ENCODE measurements around the gene ADGRB3.
A peak's percentile ranks its signal among the peaks of the same experiment; 100 is the strongest.

Gene ADGRB3

DNA sequence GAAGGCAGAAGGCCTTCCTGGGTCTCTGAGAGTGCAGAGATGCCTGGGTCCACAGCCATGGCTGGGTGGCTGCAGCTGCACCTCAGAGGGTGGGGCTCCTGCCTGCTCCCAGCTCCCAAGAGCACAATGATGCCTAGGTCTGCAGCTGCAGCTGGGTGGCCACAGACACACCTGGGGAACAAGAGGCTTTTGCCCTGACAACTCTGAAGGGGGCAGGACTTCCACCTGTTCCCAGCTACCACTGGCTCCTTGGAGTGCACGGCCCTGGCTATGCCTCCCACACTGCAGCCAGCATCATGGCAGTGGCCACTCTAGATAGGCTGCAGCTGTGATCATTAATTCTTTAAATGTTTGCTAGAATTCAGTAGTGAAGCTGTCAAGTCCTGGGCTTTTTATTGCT, 511.3 kb downstream of the ADGRB3 start:
- DNase-seq: no peak

DNA sequence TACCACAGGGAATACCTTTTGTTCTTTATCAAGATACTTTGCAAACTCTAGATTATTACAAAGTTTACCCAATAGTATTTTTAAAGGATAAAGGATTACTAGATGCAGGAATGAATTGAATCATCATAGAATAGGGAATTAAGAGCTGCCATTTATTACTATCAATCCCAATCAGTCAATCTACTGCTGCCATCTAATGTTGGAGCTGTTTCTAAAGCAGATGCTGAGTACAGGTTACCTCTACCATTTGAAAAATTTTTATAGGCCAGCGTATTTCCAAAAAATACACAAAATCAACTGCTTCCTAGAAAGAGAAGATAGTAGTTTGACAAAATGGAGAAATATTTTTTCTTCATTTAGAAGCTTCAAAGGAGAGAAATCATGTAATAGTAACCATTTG, 520.4 kb downstream of the ADGRB3 start:
- DNase-seq: no peak

DNA sequence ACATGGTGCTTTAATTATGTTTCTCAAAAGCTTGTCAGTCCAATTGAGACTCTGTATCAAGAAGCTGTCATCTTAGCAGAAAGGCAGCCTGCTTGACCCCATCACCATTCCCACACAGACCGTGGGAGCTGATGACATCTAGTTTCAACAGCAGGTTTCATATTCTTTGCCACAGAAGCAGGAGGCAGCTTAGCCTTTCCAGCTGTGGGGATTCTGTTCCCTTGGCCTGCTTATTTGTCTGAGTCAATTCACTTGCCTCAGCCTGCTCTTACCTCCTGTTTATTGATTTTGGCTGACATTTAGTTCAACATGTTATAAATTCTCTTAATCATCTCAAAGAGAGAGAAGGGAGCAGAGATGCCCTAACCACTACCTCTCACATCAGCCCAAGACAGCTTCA, 527.7 kb downstream of the ADGRB3 start:
- DNase-seq: no peak

DNA sequence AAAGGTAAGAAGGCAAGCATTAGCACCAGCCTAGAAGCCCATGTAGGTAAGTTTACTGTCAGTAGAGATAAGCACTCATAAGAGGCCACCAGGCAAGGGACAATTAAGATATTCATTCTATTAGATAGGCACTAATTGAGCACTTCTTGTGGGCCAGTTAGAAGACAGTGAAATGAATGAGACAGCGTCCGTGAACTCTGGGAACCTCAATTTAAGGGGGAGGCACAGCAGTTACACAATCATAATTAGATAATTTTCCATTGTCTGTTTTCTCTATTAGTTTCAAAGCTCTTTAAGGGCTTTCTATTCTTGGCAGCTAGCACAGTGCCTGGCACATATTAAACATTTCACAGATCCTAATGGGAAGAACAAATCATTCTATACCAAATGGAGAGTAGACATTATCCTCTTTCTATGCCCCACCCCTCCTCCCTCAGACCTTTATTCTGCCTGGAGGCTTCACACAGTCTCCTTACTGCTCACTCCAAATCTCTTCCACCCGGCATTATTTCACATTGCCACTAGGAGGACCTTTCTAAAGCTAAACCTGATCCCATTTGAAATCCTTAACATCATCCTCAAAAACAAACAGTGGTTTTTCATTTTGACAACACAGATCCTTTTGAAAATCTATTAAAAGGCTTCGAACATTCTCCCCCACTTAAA, 529.6 kb downstream of the ADGRB3 start:
- DNase-seq: no peak

DNA sequence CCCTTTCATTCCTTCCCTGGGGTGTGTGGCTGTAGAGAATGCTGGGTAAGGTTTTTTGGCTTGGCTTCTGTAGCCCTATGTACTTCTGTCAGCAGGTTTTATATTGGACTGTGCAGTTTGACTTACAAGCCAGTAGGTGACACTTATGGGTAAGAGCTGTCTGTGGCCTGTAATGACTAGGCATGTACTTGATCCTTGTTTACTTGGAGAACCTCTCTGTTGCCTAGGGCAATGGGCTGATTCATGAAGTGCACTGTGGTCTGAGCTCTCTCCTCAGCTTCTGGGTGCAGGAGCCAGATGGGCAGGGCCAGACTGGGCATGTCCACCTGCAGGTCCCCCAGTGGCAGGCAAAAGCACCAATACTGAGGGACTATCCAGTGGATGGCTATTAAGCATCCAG, 544.6 kb downstream of the ADGRB3 start:
- no peak for DNase-seq

DNA sequence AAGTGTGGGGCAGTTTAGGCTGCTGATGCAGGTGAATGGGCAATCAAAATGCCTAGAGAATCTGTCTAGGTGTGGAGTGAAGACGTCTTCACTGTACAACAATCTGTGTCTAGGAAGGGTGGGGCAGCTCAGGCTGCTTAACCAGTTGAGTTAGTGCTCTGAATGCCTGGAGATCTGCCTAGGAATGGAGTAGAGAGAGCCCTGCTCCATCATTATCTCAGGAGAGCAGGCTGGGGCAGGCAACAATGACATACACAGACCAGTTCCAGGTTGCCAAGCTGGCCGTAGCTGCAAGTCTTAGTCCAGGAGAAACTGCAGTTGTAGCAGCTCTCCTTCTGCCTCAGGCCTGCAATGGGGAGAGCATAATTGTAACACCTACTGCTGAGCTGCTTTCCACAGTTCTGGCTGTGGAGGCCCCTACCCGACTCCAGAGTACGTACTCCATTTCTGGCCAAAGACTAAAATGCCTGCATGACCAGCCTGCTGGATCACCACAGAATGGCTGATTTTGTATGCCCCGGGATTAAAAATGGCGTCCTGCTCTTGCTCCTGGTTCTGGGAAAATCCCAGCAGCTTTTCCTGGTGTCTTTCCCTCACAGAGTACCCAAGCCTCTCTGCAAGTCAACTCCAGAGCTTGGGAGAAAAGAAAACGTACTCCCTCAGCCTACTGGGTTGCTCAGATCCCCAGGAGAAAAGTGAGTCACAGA, 545.4 kb downstream of the ADGRB3 start:
- no peak for DNase-seq

DNA sequence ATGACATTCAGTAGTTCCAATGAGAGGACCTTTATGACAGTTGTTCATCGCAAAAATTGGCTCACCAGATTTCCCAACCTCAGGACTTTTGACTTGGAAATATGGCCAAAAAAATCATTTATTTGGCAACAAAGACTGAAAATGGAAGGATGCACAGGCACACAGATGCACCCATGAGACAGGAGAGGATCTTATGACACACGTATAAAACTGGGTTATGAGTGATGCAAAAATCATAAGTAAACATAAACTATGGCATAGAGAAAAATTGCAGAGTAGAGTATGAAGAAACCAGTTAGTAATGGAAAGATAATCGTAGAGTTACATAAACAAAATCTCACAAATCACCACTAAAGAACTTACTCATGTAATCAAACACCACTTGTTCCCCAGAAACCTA, 546.9 kb downstream of the ADGRB3 start:
- no peak for DNase-seq

DNA sequence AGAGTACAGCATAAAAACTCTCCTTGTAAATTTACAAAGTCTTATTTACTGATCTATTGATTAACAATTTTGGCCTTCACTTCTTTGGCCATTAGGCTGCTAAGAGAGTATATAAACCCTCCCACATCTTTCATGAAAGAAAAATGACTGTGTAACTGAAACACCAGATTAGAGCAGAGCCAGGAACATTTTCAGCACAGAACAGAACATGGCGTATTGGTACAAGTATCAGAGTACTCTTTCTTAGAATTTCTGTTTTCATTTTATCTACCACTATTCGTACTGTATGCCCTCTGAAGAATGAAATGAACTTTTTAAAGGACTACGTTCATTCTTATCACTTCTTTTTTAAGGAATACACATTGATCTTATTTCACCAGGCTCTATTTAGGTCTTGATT, 550.2 kb downstream of the ADGRB3 start:
- no peak for DNase-seq

DNA sequence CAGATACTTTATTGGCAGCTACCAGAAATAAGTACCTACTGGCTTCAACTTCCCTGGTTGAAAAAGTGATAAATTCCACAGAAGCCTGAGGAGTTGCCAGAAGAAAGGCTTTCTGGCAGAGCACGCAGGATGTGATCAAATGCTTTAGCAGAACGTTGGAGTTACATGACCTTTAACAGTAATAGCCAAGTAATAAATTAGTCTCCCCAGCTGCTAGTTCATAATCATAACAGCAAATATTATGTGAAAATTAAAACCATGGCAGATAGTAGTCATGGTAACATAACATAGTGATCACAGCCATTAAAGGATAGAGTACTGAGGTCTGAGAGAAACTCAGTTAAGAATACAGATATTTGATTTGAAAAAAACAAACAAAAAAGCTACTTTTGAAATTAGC, 567.7 kb downstream of the ADGRB3 start:
- no peak for DNase-seq

DNA sequence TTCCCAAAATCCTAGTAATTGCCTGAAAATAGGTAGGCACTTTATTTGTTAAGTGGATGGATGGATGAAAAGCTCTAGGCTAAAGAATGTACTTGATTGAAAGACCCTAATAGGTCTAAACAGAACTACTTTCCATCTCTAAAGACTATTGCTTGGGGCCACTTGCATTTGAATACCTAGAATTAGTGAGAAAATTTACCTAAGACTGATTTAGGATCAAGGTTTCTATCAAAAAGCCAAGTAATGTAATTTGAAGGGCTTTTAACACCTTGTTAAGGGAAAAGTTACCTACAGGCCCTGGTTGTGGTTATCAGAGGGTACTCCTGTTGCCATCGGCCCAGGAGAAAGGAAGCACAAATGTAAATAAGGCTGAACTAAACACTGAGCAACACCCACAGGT, 581.0 kb downstream of the ADGRB3 start:
- DNase-seq: no peak

DNA sequence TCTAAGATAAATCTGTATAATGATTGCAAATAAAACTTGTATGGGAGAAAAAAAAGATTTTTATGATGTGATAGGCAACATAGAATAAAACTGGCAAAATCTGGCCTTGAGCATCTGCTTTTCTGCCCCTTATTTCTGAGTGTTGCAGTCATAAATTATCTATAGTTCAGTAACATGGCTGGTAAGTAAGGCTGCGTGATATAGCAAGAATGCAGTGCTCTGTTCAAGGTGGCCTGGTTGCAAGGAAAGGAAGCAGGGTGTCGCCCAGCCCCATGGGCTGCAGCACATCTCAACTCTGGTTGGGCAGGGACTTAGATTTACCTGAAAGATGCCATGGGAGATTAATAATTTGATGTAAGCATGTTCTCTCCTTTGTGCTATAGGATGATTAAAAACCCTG, 582.3 kb downstream of the ADGRB3 start:
- DNase-seq: no peak

DNA sequence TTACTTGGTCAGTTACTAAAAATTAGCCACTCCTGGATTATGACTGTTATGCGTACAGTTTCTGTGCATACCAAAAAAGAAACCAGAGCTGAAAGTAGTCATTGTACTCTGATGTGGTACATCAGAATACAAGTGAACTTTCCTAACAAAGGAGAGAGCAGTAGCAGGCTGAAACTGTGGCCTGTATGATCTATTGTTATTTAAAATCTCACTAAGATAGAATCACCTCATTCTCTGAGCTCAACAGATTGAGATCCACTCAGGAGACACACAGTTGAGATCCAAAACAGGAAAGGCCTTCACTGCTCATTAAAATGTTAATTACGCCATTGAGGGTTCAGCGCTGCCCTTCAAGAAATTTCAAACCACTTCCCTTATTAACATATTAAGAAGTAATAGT, 585.3 kb downstream of the ADGRB3 start:
- no peak for DNase-seq

DNA sequence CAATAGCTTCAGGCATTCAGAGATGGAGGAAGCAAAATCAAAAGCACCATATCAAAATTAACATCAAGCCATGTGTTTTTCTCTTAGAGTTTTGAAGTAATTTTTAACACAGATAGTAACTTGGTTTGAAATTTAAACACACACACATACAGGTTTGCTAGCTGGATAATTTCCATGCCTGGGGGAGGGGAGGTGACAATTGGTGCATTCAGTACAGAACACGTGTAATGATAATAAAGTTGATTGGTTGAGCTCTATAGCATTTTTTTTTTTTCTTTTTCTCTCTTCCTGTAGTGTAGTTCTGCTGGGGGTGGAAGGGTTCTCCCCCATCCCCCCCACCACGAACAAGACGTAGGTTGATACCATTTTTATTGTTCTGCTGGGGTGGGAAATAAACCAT, 596.9 kb downstream of the ADGRB3 start:
- no peak for DNase-seq

DNA sequence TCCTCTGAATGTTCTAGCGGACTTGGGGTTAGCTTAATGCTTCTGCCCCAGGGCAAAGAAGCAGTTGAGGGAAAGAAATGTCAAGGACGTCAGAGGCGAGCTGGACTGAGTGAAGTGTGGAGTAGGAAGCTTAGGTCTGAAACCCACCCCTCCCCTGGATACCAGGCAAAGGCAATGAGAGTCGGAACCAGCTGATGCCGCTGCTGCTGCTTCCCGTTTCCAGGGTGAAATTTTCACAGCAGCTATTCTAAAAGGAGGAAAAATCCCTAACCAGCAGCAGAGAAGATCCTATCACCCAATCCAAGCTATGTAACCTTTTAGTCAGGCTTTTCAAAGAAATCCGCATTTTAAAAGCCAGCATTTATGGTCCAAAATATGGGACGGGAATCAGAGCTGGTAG, 597.4 kb downstream of the ADGRB3 start:
- DNase-seq: no peak

DNA sequence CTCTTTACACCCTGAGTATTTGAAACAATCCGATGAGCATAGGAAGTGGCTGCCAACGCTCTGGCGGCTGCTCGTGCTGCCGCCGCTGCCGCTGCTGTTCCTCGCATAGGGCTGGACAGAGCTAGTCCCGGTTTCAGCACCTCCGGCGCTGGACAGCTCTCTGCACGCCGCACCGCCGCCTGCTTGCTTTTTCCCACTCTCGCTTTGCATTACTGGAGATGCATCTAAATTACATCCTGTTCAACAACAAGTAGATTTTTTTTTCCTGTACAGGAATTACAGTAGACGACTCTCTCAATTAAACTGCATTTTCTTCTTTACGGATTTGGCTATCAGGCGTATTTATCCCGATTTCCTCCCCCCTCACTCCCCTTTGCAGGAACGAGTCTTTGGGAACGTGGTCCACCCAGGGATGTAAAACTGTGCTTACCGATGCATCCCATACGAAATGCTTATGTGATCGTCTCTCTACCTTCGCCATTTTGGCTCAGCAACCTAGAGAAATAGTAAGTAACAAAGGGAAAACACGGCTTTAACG, 597.9 kb downstream of the ADGRB3 start:
- peak; percentile 23 for DNase-seq

DNA sequence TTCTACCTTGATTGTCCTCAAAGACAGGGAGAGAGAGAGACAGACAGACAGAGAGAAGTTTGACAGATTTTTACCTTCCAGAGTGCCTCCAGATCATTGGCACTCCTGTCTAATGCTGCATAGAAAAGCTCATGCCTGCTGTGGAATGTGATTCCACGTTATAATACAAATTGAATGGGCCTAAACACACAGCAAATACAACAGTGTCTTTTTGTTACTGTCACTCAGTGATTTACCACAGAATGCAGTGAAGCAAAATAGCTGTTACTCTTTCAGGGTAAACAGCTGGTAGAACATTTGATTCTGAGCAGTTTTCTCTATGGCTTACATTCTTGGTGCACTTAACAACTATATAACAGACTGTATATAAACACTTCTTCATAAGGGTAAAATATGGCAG, 603.0 kb downstream of the ADGRB3 start:
- DNase-seq: no peak

DNA sequence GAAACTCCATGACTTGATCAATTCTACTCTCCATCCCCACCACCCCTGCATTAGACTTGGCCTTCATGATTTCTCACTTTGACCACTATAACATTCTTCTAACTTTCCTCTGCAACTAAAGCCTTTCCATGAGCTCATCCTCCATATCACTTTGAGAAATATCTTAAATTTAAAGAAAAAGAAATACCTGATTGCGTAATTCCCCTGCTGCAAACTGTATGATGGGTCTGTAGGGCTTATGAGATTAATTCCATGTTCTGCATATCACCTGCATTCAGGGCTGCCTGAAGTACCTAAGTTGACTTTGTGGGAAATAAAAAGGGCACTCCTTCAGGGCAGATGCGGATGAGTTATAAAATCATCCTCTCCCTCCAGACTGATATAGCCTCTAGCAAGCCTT, 611.9 kb downstream of the ADGRB3 start:
- no peak for DNase-seq

DNA sequence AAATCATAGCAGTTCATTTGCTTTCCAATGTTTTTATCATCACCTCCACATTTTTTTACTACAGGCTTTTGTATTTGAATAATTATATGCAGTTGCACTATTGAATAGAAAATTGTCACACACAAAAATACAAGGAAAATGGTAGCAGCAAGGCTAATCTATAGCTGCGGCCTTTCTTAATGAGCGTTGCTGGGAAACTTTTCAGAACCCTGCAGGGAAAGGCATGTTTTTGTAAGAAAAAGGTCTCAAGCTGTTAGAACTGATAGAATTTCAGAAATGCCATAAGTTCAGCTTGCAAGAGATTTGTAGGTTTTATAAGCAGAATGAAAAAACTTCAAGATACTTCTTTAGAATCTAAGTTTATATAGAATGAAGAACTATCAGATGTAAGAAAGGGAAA, 625.9 kb downstream of the ADGRB3 start:
- DNase-seq: no peak

DNA sequence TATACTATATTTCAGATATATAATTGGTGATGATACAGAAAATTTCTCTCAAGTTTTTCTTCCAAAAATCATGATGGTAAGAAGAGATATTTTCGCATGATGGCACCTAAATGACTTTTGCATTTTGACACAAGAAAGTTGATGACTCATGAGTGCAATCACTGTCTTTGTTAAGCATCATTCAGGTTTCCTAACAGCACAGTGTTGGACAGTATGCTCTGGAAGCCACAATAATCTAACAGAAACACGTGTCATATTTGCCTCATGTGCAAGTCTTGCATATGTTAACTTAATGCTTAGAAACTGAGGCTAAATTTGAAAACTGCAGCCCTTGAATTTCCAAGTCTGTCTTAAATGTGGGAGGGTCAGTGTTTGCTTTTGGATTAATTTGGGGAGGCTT, 628.2 kb downstream of the ADGRB3 start:
- no peak for DNase-seq

DNA sequence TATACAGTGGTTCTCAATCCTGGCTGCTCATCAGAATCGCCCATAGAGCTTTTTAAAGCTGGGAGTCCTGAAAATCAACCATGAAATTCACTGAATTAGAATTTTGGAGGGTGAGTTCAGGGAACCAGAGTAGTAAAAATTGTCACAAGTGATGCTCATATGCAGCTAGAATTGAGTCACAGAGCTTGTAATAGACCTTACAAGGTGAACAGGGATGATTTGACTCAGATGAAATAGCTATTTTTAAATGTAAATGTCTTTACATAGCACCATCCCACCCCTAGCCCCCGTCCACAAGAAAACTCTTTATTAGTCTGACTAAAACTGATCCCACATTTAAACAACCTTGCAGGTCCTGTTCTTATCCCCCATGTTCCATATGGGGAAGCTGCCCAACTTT, 630.0 kb downstream of the ADGRB3 start:
- no peak for DNase-seq

DNA sequence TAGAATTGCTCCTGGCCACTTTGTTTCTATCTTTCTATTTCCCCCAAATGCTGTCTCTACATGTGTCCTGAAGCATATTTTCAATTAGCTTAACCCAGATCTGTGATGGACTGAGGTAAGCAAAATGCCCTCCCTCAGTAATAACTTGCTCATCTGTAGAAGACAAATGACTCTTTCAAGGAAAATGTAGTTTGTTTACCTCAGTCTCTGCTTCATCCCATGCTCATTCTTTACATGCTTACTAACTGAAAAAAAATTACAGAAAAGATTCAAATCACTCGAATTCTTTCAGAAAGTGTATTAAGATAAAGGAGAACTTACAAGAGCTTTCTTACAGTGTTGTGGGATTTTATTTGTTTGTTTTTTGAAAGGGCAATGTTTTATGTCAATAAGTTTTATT, 630.6 kb downstream of the ADGRB3 start:
- no peak for DNase-seq

DNA sequence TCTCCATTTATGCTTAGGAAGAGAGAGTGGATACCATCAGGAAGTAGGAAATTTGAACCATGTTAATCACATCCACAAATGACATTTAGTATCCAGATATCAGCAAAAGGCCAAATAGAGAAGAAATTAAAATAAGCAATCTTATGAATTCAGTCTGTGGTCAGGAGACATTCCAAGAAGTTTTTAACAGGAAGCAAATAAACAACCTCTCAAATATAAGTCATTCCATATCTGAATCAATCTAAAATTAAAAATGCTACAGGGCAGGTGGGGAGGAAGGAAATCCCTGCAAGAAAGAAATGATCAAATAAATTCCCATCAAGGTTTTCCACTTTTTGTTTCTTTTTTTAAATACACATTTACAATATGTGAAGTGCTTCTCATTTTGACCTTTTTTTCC, 641.1 kb downstream of the ADGRB3 start:
- DNase-seq: no peak

DNA sequence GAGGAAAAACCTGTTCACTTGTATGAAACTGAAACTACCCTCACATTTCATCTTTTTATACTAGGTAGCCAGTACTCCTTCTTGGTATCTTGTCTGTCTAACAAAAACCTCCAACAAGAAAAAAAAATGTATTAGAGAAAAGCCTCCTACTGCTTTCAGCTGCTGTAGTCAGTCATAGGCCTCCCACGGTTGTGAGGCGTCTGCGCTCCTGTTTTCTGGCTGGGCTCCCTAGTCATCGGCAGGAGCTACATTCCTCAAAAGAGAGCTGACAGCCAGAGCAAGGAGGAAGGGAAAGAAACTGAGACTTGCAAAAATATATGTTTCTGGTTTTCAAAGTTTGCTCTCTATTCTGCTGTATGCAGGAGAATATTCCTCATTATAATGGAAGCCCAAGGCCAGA, 644.7 kb downstream of the ADGRB3 start:
- no peak for DNase-seq

DNA sequence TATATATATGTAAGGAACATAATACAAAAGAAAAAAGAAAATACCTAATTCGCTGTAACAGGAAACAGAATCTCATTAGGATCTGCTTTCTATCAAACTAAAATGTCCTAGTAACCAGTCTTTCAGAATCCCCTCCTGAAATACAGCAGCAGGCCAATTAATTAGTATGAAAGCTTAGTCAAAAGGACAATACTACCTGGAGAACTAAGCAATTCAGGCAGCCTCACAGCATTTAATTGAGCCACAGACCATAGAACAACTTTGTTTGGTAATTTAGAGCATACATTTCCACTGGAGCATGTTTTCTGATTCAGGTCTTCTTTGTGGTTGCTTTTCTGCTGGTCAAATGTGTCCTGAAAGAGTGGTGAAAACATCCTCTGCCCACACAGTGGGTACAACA, 645.8 kb downstream of the ADGRB3 start:
- DNase-seq: no peak

DNA sequence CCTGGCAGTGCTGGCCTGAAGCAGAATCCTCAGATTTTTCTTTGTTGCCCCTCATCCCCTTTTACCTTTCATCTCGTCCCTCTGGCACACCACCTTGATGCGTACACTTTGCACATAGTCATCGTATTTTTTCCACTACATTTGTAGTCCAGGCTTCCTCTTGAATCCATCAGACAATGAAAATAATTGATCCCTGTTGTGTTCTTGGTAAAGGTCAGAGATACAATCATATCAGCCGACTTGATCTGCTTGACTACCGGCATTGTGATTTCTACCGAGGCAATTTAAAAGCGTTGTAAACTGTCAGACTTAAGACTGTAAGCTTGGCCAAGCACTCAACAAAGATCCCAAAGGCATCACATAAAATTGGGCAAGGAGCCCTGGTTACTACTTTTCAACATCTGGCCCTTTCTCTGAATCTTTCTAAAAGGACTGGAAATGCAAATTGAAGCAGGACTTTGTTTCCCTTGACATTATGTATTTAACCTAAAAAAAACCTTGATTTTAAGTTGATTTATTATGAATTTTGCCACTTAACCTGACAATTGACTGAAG, 649.2 kb downstream of the ADGRB3 start:
- no peak for DNase-seq
